Measurements from ENCODE around the gene TBC1D3B.

GRCh38 chr17:36128411-36128978, 47.9 kb downstream of the TBC1D3B start:
- no peak for TF ChIP-seq EZH2 (IDR thresholded peaks at IDR 0.05; ENCODE audit: borderline replicate concordance, low read depth, low read length, severe bottlenecking)
- TF ChIP-seq CTCF (IDR thresholded peaks at IDR 0.05; ENCODE audit: borderline replicate concordance, extremely low read depth, low read length, poor library complexity, severe bottlenecking) = no peak

Data from DND-41 (cell line).